Globus pallidus (tissue), 1 donor: Measurements from ENCODE around the gene ZC3H14.

ENCODE experiments used
- DNase-seq: peaks from one replicate; pipeline ENCODE4 v3.0.0-alpha.2; 2015; ENCODE audit warnings: low spot score

The ZC3H14 gene

GRCh38 chr14:88611878-88612277 is 49.0 kb downstream of the ZC3H14 start:
- no peak for DNase-seq

GRCh38 chr14:88612981-88613380 is 50.1 kb downstream of the ZC3H14 start:
- no peak for DNase-seq

- no peak for DNase-seq
These were observed 50.7 kb downstream of the ZC3H14 start for GRCh38 chr14:88613552-88614010.

DNA sequence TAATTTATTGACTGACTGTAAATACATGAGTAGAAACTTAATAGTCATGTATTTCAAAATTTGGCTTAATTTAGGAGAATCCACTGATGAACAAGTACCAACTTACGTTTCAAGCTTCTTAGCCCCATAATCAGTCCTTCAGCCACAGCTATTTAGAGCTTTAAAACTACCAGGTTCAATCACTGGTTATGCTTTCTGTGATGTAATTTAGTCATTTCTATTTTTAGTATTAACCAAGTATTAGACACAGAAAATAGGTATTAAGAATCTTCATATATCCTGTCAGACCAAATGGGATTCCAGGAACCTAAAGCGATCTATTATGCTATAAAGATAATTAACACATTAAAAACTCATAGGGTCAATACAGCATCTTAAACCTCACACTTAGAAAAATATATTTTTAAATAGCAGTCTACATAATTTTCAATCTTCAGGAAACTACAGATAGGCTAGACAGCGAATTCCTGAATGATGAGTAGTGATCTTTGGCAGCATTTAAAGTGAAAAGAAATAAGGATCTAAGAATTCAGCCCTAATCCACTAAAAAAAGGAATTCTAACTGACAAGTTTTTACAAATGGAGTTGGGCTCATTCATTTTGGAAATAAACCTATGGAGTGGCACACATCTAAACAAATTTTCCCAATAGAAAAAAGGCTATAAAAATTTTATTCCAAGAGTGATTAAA is 51.5 kb downstream of the ZC3H14 start:
- no peak for DNase-seq

GRCh38 chr14:88616697-88617096 is 53.9 kb downstream of the ZC3H14 start:
- DNase-seq: no peak

- DNase-seq: no peak
These were observed 54.6 kb downstream of the ZC3H14 start for GRCh38 chr14:88617479-88617878.

DNA sequence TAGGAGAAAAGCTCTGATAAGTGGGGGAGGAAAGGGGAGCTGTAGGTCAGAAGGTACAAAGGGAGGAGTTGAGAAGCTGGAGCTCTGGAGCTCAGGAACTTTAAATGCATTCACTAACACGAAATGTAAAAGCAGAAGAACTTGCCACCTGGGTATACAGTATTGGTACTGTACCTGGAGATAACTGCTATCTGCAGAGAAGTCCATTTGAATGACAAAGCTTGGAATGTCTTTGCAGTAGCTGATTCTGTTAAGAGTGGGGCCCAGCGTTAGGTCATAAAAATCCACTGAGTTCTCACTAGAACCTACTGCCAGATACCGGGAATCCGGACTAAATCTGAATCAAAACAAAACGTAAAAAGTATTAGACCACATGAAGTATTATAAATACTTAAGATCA is 55.6 kb downstream of the ZC3H14 start:
- DNase-seq: no peak

- no peak for DNase-seq
These were observed 58.3 kb downstream of the ZC3H14 start for GRCh38 chr14:88621100-88621499.

DNA sequence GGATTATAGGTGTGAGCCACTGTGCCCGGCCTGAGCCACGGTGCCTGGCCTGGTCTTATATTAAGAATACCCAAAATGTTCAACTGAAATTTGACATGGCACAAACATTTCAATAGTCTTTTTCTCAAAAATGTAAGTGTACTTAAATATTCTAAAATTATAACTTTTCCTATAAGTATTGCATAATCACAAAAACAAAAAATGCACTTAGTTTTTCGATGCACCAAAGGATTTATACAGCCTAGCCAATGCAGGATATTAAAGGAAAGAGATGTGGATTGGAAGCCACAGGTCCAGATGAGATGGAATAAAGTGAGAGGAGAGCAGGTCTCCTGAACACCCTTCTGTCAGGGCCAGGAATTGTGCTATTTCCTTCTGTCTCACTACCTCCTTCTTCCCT is 62.8 kb downstream of the ZC3H14 start:
- no peak for DNase-seq

DNA sequence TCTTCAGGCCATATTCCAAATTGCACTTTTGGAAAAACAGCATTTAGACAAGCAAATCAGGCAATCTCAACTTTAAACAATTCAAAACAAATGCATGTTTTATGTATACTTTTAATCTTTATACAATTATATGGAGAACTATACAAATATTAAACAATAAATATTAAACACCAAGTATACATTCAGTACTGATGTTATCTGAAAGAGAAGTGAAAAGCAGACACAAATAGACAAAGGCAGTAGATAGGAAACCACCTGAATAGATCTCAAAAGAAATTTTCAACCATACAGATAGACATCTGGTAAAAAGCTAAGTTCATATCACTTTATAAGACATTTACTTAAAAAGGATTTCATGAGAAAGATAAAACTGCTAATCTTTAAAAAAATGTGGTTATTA is 65.2 kb downstream of the ZC3H14 start:
- no peak for DNase-seq

GRCh38 chr14:88628462-88628861 is 65.6 kb downstream of the ZC3H14 start:
- no peak for DNase-seq

DNA sequence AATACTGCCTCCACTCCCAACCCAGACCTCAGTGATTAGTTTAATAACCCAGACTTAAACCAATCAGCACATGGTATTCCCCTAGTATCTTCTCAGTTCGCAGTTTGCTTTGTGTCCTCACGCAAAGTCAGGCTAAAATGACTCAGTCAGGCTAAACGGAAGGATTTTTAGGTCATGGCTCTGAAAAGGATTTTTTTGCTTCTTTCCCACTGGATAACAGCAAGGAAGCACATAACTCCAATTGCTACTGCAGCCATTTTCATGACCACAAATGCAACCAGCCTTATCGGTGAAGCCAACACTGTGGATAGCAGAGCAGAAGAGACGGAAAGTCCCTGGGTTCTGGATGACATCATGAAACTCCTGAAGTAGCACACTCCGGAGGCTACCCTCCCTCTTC is 67.7 kb downstream of the ZC3H14 start:
- no peak for DNase-seq

DNA sequence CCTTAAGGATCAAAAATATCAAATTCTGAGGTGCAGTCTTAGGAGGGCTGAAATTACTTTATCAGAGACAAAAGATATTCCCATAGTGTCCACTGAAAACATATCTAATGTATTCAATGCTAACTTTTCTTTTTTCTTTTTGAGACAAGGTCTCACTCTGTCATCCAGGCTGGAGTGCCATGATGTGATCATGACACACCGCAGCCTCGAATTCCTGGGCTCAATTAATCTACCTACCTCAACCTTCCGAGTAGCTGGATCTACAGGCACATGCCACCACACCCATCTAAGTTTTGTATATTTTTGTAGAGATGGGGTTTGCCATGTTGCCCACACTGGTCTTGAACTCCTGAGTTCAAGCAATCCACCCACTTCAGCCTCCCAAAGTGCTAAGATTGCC is 68.3 kb downstream of the ZC3H14 start:
- no peak for DNase-seq

DNA sequence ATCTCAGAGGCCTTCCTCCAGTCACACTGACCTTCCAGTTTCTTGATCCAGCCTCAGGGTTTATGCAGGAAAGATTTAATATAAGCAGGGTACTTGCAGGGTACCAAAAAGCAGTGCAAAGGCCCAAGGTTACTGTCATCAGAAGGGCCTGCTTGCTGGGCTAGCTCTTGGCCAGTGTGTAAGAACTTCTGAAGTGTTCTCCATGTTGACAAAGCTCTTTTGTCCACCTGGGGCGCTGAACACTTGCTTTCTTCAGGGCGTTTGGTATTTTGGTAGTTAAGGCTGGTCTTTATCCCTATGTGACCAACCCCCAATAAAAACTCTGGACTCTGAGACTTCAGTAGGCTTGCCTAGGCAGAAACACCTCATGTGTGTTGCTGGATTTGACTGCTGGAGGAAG is 69.7 kb downstream of the ZC3H14 start:
- no peak for DNase-seq

DNA sequence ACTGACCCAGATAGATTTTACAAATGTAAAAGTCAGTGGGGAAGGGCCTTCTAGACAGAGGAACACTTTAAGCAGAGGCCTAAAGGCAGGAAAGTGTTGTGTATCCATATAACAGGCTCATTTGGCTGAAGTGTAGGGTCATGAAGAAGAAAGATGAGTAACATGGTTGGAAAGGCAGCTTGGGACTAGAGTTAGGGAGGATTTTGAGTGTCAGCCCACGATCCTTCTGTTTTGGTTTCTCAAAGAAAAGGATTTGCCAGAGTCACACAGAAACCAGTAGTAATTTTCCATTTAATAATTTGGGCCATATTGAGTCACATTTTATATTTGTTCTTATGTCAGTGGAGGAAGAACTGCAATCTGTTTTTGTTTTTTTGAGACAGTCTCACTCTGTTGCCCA is 76.4 kb downstream of the ZC3H14 start:
- DNase-seq: no peak

DNA sequence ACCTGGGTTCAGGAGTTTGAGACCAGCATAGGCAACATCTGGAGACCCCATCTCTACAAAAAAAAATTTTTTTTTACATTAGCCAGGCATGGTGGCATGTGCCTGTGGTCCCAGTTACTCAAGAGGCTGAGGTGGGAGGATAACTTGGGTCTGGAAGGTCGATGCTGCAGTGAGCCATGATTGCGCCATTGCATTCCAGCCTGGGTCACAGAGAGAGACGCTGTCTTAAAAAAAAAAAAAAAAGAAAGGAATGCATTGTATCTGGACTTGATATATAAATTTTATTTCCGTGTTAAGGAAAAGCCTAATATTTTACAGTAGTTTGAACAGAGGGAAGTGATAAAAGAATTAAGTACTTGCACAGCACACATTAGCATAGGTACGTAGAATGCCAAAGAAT is 97.2 kb downstream of the ZC3H14 start:
- DNase-seq: no peak

GRCh38 chr14:88667555-88668273 is 104.9 kb downstream of the ZC3H14 start:
- DNase-seq: peak; percentile 80

GRCh38 chr14:88668448-88669116 is 105.7 kb downstream of the ZC3H14 start:
- peak; percentile 37 for DNase-seq

DNA sequence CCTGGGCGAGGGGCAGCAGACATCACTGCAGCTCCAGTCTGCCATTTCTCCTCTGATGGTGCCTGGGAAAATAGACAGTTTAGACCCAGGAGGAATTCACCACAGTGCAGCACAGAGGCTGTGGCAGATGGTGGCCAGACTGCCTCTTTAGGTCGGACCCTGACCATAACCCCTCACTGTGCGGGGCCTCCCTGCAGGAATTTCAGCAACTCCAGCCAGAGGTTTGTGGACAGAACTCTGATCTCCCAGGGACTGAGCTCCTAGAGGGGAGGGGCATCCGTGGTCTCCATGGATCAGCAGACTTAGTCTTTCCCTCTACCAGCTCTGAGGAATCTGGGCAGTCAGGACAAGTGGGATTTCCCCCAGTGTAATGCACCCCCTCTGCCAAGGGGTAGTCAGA is 106.5 kb downstream of the ZC3H14 start:
- no peak for DNase-seq
